Right lobe of liver (tissue), 6 donors: ENCODE results near the gene NEU4. TPM values are rescaled to one million over a fixed set of nuclear protein-coding genes. Genes with fewer than 3 reads are reported as not detected.

Source experiments
- ATAC-seq, 4 donors: fragments of 200-7000 bp; cut with Tn5 transposase; one replicate each; pipeline ENCODE4 v1.9.1; 2020; ENCODE audit warnings: mild to moderate bottlenecking in 4 of 4, moderate library complexity in 4 of 4
- DNase-seq, 3 donors: peaks; one replicate each; pipeline ENCODE4 v3.0.0-alpha.2; 2020
- H3K27ac ChIP-seq, 3 donors: fragments of 200-600 bp; one replicate each; pipeline ENCODE4 v1.8.0; 2022
- H3K27me3 ChIP-seq, 2 donors: fragments of 200-600 bp; one replicate each; pipeline ENCODE4 v1.8.0; 2022
- H3K36me3 ChIP-seq, 4 donors: fragments of 200-600 bp; sonication (generic) in 1 of 4; one replicate each; pipeline versions ENCODE4 v1.5.1 to v1.8.0; 2017 to 2022; ENCODE audit warnings: control low read depth in 1 of 4
- H3K4me1 ChIP-seq, 4 donors: fragments of 200-600 bp; sonication (generic) in 1 of 4; one replicate each; pipeline versions ENCODE4 v1.5.1 to v1.8.0; 2017 to 2022; ENCODE audit warnings: control low read depth in 1 of 4
- H3K4me3 ChIP-seq, 3 donors: fragments of 200-600 bp; one replicate each; pipeline ENCODE4 v1.8.0; 2022
- H3K9me3 ChIP-seq, 4 donors: fragments of 200-600 bp; sonication (generic) in 1 of 4; one replicate each; pipeline versions ENCODE4 v1.5.1 to v1.8.0; 2017 to 2022; ENCODE audit warnings: control low read depth in 1 of 4
- POLR2A ChIP-seq: fragments of 450-650 bp; IDR thresholded peaks from one replicate; pipeline ENCODE4 v1.6.1; 2017; ENCODE audit warnings: antibody characterized with exemption, mild to moderate bottlenecking
- WGBS: methylation state at CpG from one replicate; pipeline ENCODE4 v1.1.6; 2018; ENCODE audit warnings: low coverage, low lambda C conversion rate; ENCODE audit not compliant: insufficient coverage; ENCODE audit errors: missing lambda C conversion rate; 5-methylcytosine and 5-hydroxymethylcytosine counted together
- intact Hi-C, 2 donors: fragments of 100-400 bp; cut with DNase I; formaldehyde crosslinking; loops; one replicate each; pipeline versions ENCODE4 v1.11.2 to v1.14.1; 2022
- total RNA-seq, 6 experiments: library from RNA; depleted of rRNA in 2 of 6; stranded (reverse); fragments of >200 nt in 2 of 6; fragmentation: NEBNext Ultra II Directional in 3 of 6; extraction: Animal tissue kit (Norgen Biotek cat#: 25700) in 3 of 6; gene quantifications; one replicate each; pipeline versions ENCODE4 v1.1.0 to v1.2.4, GENCODE V29; 2016 to 2023
- TF ChIP-seq, protein P1 (sequence below), 4 donors: fragments of 200-600 bp in 3 of 4; fragments of 450-650 bp in 1 of 4; IDR thresholded peaks; one replicate each; pipeline versions ENCODE4 v1.5.1 to v1.8.0; 2016 to 2022; ENCODE audit warnings: antibody characterized with exemption in 4 of 4, mild to moderate bottlenecking in 2 of 4
- donor health status: DM: no; HTN: yes; CAD: no.
- donor health status: DM: no; HTN: no; CAD: no.
- donor health status: DM: no; HTN: no; CAD: no.
- donor health status: DM: no; HTN: yes; CAD: no.
- donor health status: DM: no; HTN: yes; CAD: no.

Gene NEU4
- total RNA-seq, 6 experiments from 2014 or later, result 16.8 to 87.1 (median 76.2) TPM

DNA sequence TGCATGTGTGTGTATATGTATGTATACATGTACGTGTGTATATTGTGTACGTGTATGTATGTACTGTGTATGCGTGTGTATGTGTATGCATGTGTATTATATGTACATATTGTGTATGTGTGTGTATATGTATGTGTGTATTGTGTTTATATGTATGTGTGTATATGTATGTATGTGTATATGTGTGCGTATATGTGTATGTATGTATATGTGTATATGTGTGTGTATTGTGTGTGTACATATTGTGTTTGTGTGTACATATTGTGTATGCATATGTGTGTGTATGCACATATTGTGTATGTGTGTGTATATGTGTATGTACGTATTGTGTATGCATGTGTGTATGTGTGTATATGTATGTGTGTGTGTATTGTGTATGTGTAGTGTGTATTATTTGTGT, 15.6 kb upstream of the NEU4 start:
- intact Hi-C loops, result no loop called here
- DNase-seq (no peak), ATAC-seq (no peak)
- Histone ChIP-seq H3K27ac (no peak overlapping the region), H3K36me3 (no peaks in the 10 kb centered on the region), H3K4me3 (no peak overlapping the region), H3K27me3 (no peaks in the 10 kb centered on the region), H3K4me1 (no peaks in the 10 kb centered on the region), H3K9me3 (no peaks in the 10 kb centered on the region)
- 79% methylated on average over 5 of the region's 5 CpGs for WGBS
- TF ChIP-seq, protein P1, sequence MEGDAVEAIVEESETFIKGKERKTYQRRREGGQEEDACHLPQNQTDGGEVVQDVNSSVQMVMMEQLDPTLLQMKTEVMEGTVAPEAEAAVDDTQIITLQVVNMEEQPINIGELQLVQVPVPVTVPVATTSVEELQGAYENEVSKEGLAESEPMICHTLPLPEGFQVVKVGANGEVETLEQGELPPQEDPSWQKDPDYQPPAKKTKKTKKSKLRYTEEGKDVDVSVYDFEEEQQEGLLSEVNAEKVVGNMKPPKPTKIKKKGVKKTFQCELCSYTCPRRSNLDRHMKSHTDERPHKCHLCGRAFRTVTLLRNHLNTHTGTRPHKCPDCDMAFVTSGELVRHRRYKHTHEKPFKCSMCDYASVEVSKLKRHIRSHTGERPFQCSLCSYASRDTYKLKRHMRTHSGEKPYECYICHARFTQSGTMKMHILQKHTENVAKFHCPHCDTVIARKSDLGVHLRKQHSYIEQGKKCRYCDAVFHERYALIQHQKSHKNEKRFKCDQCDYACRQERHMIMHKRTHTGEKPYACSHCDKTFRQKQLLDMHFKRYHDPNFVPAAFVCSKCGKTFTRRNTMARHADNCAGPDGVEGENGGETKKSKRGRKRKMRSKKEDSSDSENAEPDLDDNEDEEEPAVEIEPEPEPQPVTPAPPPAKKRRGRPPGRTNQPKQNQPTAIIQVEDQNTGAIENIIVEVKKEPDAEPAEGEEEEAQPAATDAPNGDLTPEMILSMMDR (IDR thresholded peaks at IDR 0.05), result no peak
- TF ChIP-seq POLR2A, result no peak

DNA sequence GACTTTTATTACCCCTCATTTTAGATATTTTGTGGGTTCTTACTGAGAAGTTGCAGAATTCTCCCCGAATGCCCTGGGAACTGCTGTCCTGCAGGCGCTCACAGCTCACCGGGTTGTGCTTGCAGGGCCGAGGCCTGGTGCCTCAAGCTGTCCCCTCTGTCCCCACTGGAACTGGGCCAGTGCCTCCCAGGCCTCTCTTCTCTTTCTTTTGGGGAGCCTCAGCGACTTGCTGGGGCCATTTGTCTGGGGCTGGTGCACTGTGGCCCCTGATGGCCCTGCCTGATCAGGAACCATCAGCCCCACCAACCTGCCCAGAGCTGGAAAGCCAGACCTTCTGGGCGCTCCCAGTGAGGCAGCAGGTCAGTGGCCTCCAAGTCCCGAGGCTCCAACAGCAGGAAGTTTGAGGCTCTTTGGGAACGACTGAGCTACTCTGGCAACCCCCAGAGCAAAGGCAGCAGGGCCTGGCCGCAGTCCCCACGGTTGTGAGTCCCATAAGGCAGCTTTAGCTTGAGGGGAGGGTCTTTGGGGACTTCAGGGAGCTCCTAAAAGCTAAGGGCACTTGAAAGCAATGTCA, 14.7 kb upstream of the NEU4 start:
- no peaks in the 10 kb centered on the region for H3K4me1 ChIP-seq

DNA sequence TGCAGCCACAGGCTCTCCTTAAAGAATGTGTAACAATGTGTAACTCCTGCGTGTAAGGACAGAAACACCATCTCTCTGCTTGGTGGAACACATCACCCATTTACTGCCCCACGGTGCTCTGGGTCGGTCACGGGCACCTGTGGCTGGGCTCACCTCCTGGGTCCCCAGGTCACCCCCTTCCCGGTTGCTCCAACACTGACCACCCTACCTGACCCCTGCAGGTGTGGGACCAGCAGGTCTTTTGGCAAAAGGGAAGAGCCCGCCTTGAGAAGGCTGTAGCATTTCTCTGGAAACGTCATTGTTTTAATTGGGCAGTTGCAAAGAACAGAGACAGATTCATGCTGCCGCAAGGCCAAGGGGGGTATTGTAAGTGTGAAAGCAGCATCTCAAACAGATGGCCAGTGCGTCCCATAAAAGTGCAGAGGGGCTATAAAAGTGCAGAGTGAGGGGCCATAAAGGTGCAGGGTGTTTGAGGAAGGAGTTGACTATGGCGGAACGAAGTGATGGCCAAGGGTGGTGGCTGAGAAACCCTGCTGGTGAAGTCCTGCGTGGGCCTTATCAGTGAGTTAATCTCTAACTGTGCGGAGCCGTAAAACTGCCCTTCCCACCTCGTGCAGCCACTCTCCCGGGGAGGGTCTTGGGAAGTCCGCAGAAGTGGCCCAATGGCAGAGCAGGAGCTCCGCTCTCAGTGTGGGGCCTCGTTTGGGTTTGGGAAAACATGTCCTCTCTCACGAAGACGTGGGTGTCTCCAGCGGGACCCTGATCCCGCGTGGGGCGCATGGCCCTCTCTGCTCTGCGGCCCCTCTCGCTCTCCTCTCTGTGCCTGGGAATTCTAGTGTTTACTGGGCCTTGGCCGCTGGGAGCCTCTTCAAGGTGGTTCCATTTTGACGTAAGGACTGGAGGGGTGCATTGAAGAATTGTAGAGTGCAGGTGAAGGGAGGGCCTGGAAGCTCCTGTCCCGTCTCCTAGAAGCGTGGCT, 13.7 kb upstream of the NEU4 start:
- Histone ChIP-seq H3K27me3 (no peaks in the 10 kb centered on the region), H3K9me3 (no peaks in the 10 kb centered on the region), H3K36me3 (no peaks in the 10 kb centered on the region), H3K4me3 (no peak overlapping the region), H3K27ac (no peak overlapping the region), H3K4me1 (no peaks in the 10 kb centered on the region)
- TF ChIP-seq POLR2A, result no peak
- TF ChIP-seq, protein P1 (IDR thresholded peaks at IDR 0.05), result no peak
- WGBS, result 86% methylated on average over 14 of the region's 31 CpGs
- ATAC-seq (no peak), DNase-seq (no peak)
- intact Hi-C loops, result no loop called here

More for the DNA sequence above, 14.7 kb upstream of the NEU4 start:
- no peaks in the 10 kb centered on the region for H3K27me3 ChIP-seq
- intact Hi-C loops, result no loop called here
- DNase-seq (no peak), ATAC-seq (no peak)
- 49% methylated on average over 2 of the region's 10 CpGs for WGBS
- H3K9me3 ChIP-seq, result no peaks in the 10 kb centered on the region
- no peaks in the 10 kb centered on the region for H3K36me3 ChIP-seq
- H3K27ac ChIP-seq, result no peak overlapping the region
- TF ChIP-seq POLR2A, result no peak
- TF ChIP-seq, protein P1 (IDR thresholded peaks at IDR 0.05), result no peak
- no peak overlapping the region for H3K4me3 ChIP-seq

GRCh38 chr2:241796209-241796608, 12.8 kb upstream of the NEU4 start:
- Histone ChIP-seq H3K27me3 (no peaks in the 10 kb centered on the region), H3K27ac (no peak overlapping the region), H3K36me3 (no peaks in the 10 kb centered on the region), H3K4me3 (no peak overlapping the region), H3K9me3 (no peaks in the 10 kb centered on the region), H3K4me1 (no peaks in the 10 kb centered on the region)
- 100% methylated on average over 1 of the region's 13 CpGs for WGBS
- TF ChIP-seq POLR2A, result no peak
- ATAC-seq (no peak), DNase-seq (no peak)
- intact Hi-C loops, result no loop called here

DNA sequence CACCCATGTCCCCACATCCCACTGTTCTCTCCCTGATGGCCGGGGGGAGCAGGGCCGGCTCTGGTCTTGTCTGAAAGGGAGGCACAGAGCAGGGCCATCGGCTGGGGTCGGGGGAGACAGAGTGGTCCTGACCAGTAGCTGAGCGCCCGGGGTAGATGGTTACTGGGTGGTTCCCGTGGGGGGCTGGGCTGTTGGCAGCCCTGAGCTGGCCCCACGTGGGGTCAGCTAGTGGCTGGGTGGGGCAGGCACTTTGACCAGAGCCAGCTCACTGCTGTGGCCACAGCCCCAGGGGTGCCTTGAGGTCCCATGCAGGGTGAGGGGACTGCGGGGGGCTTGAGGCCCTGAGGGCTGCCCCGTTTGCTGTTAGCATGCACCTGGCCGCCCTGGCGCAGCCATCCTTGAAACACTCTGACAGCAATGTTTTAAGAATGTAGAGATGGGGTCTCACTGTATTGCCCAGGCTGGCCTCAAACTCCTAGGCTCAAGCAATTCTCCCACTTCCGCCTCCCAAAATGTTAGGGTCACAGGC, 12.3 kb upstream of the NEU4 start:
- no peak overlapping the region for H3K4me3 ChIP-seq
- H3K27ac ChIP-seq, result no peak overlapping the region
- no peaks in the 10 kb centered on the region for H3K27me3 ChIP-seq
- 90% methylated on average over 2 of the region's 13 CpGs for WGBS
- H3K36me3 ChIP-seq, result no peaks in the 10 kb centered on the region
- ATAC-seq (no peak), DNase-seq (peak in 1 of 3 donors; percentile 22)
- no peaks in the 10 kb centered on the region for H3K4me1 ChIP-seq
- TF ChIP-seq POLR2A, result no peak
- TF ChIP-seq, protein P1 (IDR thresholded peaks at IDR 0.05), result no peak
- no peaks in the 10 kb centered on the region for H3K9me3 ChIP-seq
- intact Hi-C loops, result no loop called here
